PC-9 (cell line): ENCODE results near the gene PTTG1IP.

ENCODE experiments used
- EZH2 ChIP-seq: fragments of 200-600 bp; sonication (generic); IDR thresholded peaks from 2 replicates; pipeline ENCODE4 v1.8.0; 2017; ENCODE audit warnings: antibody characterized with exemption, low read depth
- TF ChIP-seq, protein P1 (sequence below): fragments of 200-600 bp; sonication (generic); conservative IDR thresholded peaks from 2 replicates; pipeline ENCODE4 v1.6.1; 2017; ENCODE audit warnings: mixed run types, antibody characterized with exemption, mild to moderate bottlenecking, moderate library complexity

GRCh38 chr21:44867999-44868700 lies 5.3 kb downstream of the PTTG1IP start:
- TF ChIP-seq, protein P1, sequence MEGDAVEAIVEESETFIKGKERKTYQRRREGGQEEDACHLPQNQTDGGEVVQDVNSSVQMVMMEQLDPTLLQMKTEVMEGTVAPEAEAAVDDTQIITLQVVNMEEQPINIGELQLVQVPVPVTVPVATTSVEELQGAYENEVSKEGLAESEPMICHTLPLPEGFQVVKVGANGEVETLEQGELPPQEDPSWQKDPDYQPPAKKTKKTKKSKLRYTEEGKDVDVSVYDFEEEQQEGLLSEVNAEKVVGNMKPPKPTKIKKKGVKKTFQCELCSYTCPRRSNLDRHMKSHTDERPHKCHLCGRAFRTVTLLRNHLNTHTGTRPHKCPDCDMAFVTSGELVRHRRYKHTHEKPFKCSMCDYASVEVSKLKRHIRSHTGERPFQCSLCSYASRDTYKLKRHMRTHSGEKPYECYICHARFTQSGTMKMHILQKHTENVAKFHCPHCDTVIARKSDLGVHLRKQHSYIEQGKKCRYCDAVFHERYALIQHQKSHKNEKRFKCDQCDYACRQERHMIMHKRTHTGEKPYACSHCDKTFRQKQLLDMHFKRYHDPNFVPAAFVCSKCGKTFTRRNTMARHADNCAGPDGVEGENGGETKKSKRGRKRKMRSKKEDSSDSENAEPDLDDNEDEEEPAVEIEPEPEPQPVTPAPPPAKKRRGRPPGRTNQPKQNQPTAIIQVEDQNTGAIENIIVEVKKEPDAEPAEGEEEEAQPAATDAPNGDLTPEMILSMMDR = no peak
- no peak for TF ChIP-seq EZH2
